ENCODE results near the gene OR9Q1.
"Not testable (repeated sequence)": the region's sequence is repeated elsewhere in the genome, so short reads cannot be mapped to it uniquely, and the experiment has no call there.

The OR9Q1 gene

DNA sequence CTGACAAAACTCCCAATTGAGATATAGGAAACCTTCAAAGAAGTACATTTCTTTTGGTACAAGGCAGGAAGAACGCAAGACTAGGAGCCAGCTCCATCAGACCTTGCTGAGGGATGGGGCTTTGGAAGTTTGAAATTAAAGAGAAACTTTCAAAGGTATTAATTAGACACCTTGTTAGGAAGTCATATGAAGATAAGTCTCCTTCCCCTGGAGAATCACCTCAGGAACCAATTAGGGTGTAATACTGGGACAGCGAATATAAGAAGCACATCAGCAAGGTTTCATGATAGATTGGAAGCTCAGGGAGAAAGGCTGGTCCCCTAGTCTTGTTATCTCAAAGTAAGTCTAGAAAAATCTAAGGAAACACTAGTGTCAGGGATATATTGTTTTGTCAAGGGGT, 165.1 kb downstream of the OR9Q1 start, which contains the start of gene OR9Q2:
TSS of gene OR9Q2 (plus strand) at position 301 of the 400 bp plus-strand sequence. CDS start 1,421 bp downstream, outside the sequence.
- TF ChIP-seq, protein P1, sequence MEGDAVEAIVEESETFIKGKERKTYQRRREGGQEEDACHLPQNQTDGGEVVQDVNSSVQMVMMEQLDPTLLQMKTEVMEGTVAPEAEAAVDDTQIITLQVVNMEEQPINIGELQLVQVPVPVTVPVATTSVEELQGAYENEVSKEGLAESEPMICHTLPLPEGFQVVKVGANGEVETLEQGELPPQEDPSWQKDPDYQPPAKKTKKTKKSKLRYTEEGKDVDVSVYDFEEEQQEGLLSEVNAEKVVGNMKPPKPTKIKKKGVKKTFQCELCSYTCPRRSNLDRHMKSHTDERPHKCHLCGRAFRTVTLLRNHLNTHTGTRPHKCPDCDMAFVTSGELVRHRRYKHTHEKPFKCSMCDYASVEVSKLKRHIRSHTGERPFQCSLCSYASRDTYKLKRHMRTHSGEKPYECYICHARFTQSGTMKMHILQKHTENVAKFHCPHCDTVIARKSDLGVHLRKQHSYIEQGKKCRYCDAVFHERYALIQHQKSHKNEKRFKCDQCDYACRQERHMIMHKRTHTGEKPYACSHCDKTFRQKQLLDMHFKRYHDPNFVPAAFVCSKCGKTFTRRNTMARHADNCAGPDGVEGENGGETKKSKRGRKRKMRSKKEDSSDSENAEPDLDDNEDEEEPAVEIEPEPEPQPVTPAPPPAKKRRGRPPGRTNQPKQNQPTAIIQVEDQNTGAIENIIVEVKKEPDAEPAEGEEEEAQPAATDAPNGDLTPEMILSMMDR (IDR thresholded peaks at IDR 0.05; ENCODE audit: insufficient read depth, low read depth, low read length, missing control alignments) = no peak
- DNase-seq (ENCODE audit: low read depth) = no peak

DNA sequence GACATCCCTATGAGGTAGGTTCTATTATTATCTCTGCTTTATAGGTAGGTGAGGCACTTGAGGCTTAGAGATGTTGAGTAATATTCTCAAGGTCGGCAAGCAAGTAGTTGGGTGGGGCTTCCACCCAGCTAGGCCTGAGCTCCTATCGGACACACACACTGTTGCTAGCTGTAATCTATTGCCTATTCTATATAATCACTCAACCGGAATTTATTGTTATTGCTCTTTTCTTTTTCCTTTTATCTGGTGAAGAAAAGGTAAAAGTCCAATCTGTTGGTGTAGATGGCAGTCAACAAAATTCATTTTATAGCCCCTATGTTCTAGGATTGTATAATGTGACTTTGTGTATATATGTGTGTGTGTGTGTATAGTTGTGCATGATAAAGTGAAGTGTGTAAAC, 168.5 kb downstream of the OR9Q1 start:
- DNase-seq (ENCODE audit: low read depth) = peak; percentile 6
- H3K4me3 ChIP-seq (ENCODE audit: low read length) = no peak overlapping the region
- TF ChIP-seq, protein P1 (IDR thresholded peaks at IDR 0.05; ENCODE audit: insufficient read depth, low read depth, low read length, missing control alignments) = no peak

More for the DNA sequence above, 165.1 kb downstream of the OR9Q1 start, which contains the start of gene OR9Q2:
- no peak within 1 kb of the TSS for H3K4me3 ChIP-seq (ENCODE audit: low read length)

DNA sequence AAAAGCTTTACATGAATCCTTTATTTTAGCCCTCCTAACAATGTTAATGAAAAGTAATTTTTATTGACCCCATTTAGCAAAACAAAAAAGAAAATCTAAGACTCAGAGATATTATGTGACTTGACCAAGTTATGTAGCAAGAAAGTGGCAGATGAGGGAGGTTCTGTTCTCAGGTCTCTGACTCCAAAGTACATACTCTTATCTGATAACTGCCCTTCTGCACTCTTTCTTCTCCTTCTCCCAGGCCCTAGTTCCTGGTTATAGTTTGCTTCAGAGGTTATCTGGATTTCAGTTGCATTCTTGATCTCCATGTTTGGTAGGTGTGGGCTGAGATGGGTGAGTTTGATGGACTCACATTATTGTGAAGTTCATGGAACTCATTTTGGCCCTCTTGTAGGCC, 169.7 kb downstream of the OR9Q1 start:
- no peak for DNase-seq (ENCODE audit: low read depth)
- TF ChIP-seq, protein P1 (IDR thresholded peaks at IDR 0.05; ENCODE audit: insufficient read depth, low read depth, low read length, missing control alignments) = no peak
- H3K4me3 ChIP-seq (ENCODE audit: low read length) = no peak overlapping the region

DNA sequence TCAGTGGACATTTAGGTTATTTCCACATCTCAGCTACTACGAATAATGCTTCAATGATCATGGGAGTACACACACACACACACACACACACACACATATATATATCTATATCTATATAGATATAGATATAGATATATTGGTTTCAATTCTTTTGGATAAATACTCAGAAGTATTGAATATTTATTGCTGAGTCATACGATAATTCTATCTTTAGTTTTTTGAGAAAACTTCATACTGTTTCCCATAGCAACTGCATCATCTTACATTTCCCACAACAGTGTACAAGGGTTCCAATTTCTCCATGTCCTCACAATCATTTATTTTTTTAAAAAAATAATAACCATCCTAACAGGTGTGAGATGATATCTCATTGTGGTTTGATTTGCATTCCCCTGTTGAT, 172.3 kb downstream of the OR9Q1 start:
- TF ChIP-seq, protein P1 (IDR thresholded peaks at IDR 0.05; ENCODE audit: insufficient read depth, low read depth, low read length, missing control alignments) = no peak
- DNase-seq (ENCODE audit: low read depth) = no peak
- no peak overlapping the region for H3K4me3 ChIP-seq (ENCODE audit: low read length)

DNA sequence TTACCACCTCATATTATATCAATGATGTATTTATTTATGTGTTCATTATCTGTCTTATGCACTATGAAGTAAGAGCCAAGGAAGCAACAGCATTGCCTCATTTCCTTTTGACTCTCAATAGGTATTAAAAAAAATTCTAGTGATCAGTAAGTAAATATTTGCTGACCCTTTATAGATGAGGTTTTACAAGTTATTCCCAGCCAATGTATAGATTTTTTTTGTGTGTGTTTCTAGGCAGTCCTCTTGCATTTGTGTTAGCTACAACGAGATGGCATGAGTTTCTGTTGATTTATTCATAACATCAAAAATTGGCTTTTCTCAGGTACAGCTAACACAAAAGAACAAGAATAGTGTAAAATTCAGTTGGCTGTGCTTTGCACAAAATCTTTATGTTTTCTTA, 175.6 kb downstream of the OR9Q1 start:
- H3K4me3 ChIP-seq (ENCODE audit: low read length) = no peak overlapping the region
- TF ChIP-seq, protein P1 (IDR thresholded peaks at IDR 0.05; ENCODE audit: insufficient read depth, low read depth, low read length, missing control alignments) = no peak
- DNase-seq (ENCODE audit: low read depth) = no peak

DNA sequence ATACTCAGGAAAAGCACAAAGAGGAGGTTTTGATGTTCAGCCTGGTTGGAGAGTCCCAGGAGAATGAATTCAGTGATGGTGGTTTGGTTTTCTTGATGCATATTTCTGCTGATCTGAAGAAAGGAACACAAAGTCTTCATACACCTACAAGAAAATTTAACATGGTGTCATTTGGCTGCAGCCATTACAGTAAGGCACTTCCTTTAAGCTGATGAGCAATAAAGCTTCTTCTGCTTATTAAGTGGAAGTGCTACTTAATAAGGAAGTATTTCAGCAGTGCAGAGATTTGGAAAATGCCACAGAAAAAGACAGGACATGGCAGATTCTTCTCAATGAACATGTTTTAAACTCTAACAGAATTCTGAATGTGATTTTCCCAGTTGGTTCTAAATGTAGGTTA, 180.4 kb downstream of the OR9Q1 start, which contains the start of gene OR1S2:
TSS of gene OR1S2 (minus strand) at position 101 of the 400 bp plus-strand sequence. CDS start at position 101, 0 bp downstream.
- TF ChIP-seq, protein P1 (IDR thresholded peaks at IDR 0.05; ENCODE audit: insufficient read depth, low read depth, low read length, missing control alignments) = no peak
- no peak within 1 kb of the TSS for H3K4me3 ChIP-seq (ENCODE audit: low read length)
- DNase-seq (ENCODE audit: low read depth) = no peak

DNA sequence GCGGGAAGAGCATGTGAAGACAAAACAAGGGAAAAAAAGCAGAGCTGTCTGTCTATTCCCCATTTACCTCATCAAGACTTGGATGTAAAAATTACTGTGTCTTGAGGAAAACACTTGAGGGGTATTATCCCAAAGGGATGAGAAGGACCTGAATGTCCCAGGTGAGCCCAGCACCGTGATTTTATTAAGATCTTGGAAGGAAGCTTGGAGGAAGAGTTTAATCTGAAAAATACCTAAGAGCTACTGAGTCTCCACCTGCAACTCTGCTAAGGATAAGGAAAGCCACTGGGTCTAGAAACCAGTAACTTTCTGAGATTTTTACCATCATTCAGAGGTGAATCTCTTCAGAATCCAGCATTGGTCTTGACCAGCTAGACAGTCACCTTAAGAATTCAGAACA, 188.7 kb downstream of the OR9Q1 start, which contains the start of gene OR1S1:
TSS of gene OR1S1 (plus strand) at position 301 of the 400 bp plus-strand sequence.
- not testable (repeated sequence) for H3K4me3 ChIP-seq (ENCODE audit: low read length); DNase-seq (ENCODE audit: low read depth)

All from epithelial cell of esophagus (primary cell).